Transverse colon (tissue), 4 donors: Measurements from ENCODE around the gene KLHDC7B. TPM values are rescaled to one million over a fixed set of nuclear protein-coding genes. Genes with fewer than 3 reads are reported as not detected.

Experiments
- DNase-seq: peaks from one replicate; pipeline ENCODE4 v3.0.0-alpha.2; 2019
- H3K27ac ChIP-seq, 4 donors: fragments of 200-600 bp; sonication (generic); 2 replicates each; pipeline ENCODE4 v1.5.1; 2016 to 2018; ENCODE audit warnings: inconsistent platforms in 4 of 4
- H3K27me3 ChIP-seq: fragments of 200-600 bp; sonication (generic); 2 replicates; pipeline ENCODE4 v1.5.1; 2017; ENCODE audit warnings: inconsistent platforms
- H3K36me3 ChIP-seq, 4 donors: fragments of 200-600 bp; sonication (generic); 2 replicates each; pipeline ENCODE4 v1.5.1; 2017 to 2019; ENCODE audit warnings: inconsistent platforms in 4 of 4
- H3K4me1 ChIP-seq, 4 donors: fragments of 200-600 bp; sonication (generic); 2 replicates each; pipeline ENCODE4 v1.5.1; 2017 to 2020; ENCODE audit warnings: inconsistent platforms in 4 of 4
- H3K4me3 ChIP-seq, 4 donors: fragments of 200-600 bp; sonication (generic); 1 replicate in 1 of 4; 2 replicates in 3 of 4; pipeline versions ENCODE4 v1.5.1 to v1.6.1; 2017 to 2019; ENCODE audit warnings: inconsistent platforms in 4 of 4
- H3K9me3 ChIP-seq, 2 donors: fragments of 200-600 bp; sonication (generic); 2 replicates each; pipeline ENCODE4 v1.5.1; 2017 to 2019; ENCODE audit warnings: inconsistent platforms in 2 of 2
- CTCF ChIP-seq, 5 experiments: fragments of 200-600 bp in 3 of 5; fragments of 450-650 bp in 2 of 5; sonication (generic) in 3 of 5; IDR thresholded peaks; 1 replicate in 2 of 5; 2 replicates in 3 of 5; pipeline ENCODE4 v1.5.1; 2016 to 2017; ENCODE audit warnings: antibody characterized with exemption in 5 of 5, inconsistent platforms in 3 of 5, mild to moderate bottlenecking in 2 of 5, moderate library complexity in 1 of 5
- EP300 ChIP-seq: sonication (generic); formaldehyde crosslinking; IDR thresholded peaks from one replicate; pipeline ENCODE4 v1.6.1; 2017; ENCODE audit warnings: antibody characterized with exemption, low read depth
- POLR2A ChIP-seq: fragments of 450-650 bp; IDR thresholded peaks from one replicate; pipeline ENCODE4 v1.6.1; 2016; ENCODE audit warnings: antibody characterized with exemption, mild to moderate bottlenecking, moderate library complexity
- POLR2AphosphoS5 ChIP-seq, 3 donors: sonication (generic); formaldehyde crosslinking; IDR thresholded peaks; one replicate each; pipeline ENCODE4 v1.6.1; 2016; ENCODE audit warnings: antibody characterized with exemption in 3 of 3
- WGBS, 2 donors: methylation state at CpG; one replicate each; pipeline ENCODE4 v1.1.5; 2018; ENCODE audit warnings: low coverage in 1 of 2; 5-methylcytosine and 5-hydroxymethylcytosine counted together
- in situ Hi-C, 4 donors: fragments of 200-750 bp; cut with MboI; loops; one replicate each; pipeline versions ENCODE4 v1.15.0 to v1.15.1; 2017; ENCODE audit warnings: low sequenced_read_pairs in 3 of 4, low pct_ligation_motif_present in 1 of 4, low pct_unique_long_range_greater_than_20kb in 1 of 4
- intact Hi-C: fragments of 100-400 bp; cut with DNase I; formaldehyde crosslinking; loops from one replicate; pipeline ENCODE4 v1.15.1; 2023; ENCODE audit warnings: low total_unique reads
- total RNA-seq, 4 donors: library from RNA; depleted of rRNA; stranded (reverse); fragments of >200 nt; gene quantifications; one replicate each; pipeline ENCODE4 v1.1.0, GENCODE V29; 2016

Gene KLHDC7B
- total RNA-seq, 4 donors from 2014 or later: 0.14 to 1.5 (median 0.32) TPM; not detected in 1

DNA sequence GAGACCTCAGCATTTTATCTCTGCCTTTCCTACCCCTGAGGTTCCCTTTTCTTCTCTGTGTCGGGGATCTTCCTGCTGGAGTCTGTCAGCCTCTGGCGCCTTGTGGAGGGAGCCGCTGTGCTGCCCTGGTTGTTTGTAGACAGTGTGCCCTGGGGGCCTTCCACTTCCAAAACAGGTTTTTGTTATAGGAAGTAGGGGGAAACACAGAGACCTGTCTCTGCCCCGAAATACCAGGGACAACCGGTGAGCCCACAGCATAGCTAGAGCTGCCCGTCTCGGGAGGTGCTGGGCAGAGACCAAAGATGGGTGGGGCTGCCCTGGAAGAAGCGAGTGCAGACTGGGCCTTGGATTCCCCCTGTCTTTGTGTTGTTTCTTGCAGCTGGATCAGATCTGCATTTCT, 29.6 kb upstream of the KLHDC7B start:
- TF ChIP-seq CTCF (IDR thresholded peaks at IDR 0.05) (no peak), POLR2AphosphoS5 (IDR thresholded peaks at IDR 0.05) (no peak), POLR2A (no peak), EP300 (no peak)
- Histone ChIP-seq H3K4me1 (no peaks in the 10 kb centered on the region), H3K36me3 (peaks cover 0 to 21% (median 5%) of the 10 kb centered on the region in 4 donors), H3K27ac (no peak overlapping the region), H3K9me3 (no peaks in the 10 kb centered on the region), H3K27me3 (no peaks in the 10 kb centered on the region), H3K4me3 (no peak overlapping the region)
- intact Hi-C loops: no loop called here
- in situ Hi-C loops: no loop called here
- no peak for DNase-seq
- 94 to 100% methylated on average over 3 to 8 of the region's 8 CpGs for WGBS, 2 donors

- no peak overlapping the region for H3K27ac ChIP-seq
- no peaks in the 10 kb centered on the region for H3K4me1 ChIP-seq
- TF ChIP-seq CTCF (IDR thresholded peaks at IDR 0.05) (no peak), POLR2AphosphoS5 (IDR thresholded peaks at IDR 0.05) (no peak), EP300 (no peak), POLR2A (no peak)
- in situ Hi-C loops (no loop called here), intact Hi-C loops (no loop called here)
- H3K4me3 ChIP-seq: no peak overlapping the region
- DNase-seq: no peak
- H3K27me3 ChIP-seq: no peaks in the 10 kb centered on the region
- no peaks in the 10 kb centered on the region for H3K9me3 ChIP-seq
- 50 to 82% methylated on average over 1 to 16 of the region's 16 CpGs for WGBS, 2 donors
- peaks cover 0 to 21% (median 5%) of the 10 kb centered on the region in 4 donors for H3K36me3 ChIP-seq
Measured at GRCh38 chr22:50516891-50517290, 28.8 kb upstream of the KLHDC7B start.

- TF ChIP-seq CTCF (IDR thresholded peaks at IDR 0.05) (no peak), POLR2AphosphoS5 (IDR thresholded peaks at IDR 0.05) (no peak), POLR2A (no peak), EP300 (no peak)
- 91% methylated on average over 20 of the region's 20 CpGs; no CpG with 5 or more reads in 1 of the 2 donors for WGBS, 2 donors
- peaks cover 0 to 21% (median 7%) of the 10 kb centered on the region in 4 donors for H3K36me3 ChIP-seq
Measured at GRCh38 chr22:50517495-50518260, 28.0 kb upstream of the KLHDC7B start.

DNA sequence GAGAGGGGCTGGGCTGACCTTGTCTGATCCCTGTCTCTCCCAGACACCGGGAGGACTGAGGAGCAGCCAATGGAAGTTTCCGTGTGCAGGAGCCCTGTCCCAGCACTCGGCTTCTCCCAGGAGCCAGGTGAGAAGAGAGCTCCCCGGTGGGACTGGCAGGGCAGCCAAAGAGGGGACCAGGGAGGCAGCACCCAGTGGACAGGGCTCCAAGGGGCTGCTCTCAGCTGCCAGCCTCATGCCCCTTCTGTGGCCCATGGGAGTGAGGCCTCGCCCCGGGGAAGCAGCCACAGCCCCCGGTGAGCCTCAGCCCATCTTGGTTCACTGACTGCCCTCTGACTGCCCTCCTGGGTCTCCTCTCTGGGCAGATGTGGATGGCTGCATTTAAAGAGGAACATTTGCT, 27.1 kb upstream of the KLHDC7B start:
- no peaks in the 10 kb centered on the region for H3K9me3 ChIP-seq
- H3K4me3 ChIP-seq: no peak overlapping the region
- TF ChIP-seq POLR2AphosphoS5 (IDR thresholded peaks at IDR 0.05): no peak
- TF ChIP-seq CTCF (IDR thresholded peaks at IDR 0.05): no peak
- TF ChIP-seq EP300: no peak
- no peak for TF ChIP-seq POLR2A
- H3K36me3 ChIP-seq: peaks cover 0 to 21% (median 10%) of the 10 kb centered on the region in 4 donors
- intact Hi-C loops: no loop called here
- H3K4me1 ChIP-seq: peaks cover 0 to 9% (median 5%) of the 10 kb centered on the region in 4 donors
- H3K27ac ChIP-seq: no peak overlapping the region
- WGBS, 2 donors: 97% methylated on average over 6 of the region's 7 CpGs; no CpG with 5 or more reads in 1 of the 2 donors
- no peaks in the 10 kb centered on the region for H3K27me3 ChIP-seq
- in situ Hi-C loops: no loop called here
- DNase-seq: no peak

More at GRCh38 chr22:50517495-50518260, 28.0 kb upstream of the KLHDC7B start:
- Histone ChIP-seq H3K4me3 (no peak overlapping the region), H3K4me1 (no peaks in the 10 kb centered on the region), H3K9me3 (no peaks in the 10 kb centered on the region), H3K27me3 (no peaks in the 10 kb centered on the region), H3K27ac (no peak overlapping the region)
- intact Hi-C loops (no loop called here), in situ Hi-C loops (no loop called here)
- DNase-seq: no peak
